Thyroid gland (tissue), 4 donors: ENCODE results near the gene VAMP2.

Experiments used
- POLR2A ChIP-seq, 2 donors: fragments of 450-650 bp; IDR thresholded peaks; one replicate each; pipeline ENCODE4 v1.6.1; 2017; ENCODE audit warnings: antibody characterized with exemption in 2 of 2, mild to moderate bottlenecking in 2 of 2, moderate library complexity in 1 of 2
- TF ChIP-seq, protein P1 (sequence below), 6 experiments: fragments of 200-600 bp in 3 of 6; fragments of 450-650 bp in 3 of 6; sonication (generic) in 3 of 6; IDR thresholded peaks; one replicate each; pipeline ENCODE4 v1.5.1; 2016 to 2019; ENCODE audit warnings: antibody characterized with exemption in 6 of 6, mild to moderate bottlenecking in 2 of 6, inconsistent platforms in 1 of 6, moderate library complexity in 1 of 6

DNA sequence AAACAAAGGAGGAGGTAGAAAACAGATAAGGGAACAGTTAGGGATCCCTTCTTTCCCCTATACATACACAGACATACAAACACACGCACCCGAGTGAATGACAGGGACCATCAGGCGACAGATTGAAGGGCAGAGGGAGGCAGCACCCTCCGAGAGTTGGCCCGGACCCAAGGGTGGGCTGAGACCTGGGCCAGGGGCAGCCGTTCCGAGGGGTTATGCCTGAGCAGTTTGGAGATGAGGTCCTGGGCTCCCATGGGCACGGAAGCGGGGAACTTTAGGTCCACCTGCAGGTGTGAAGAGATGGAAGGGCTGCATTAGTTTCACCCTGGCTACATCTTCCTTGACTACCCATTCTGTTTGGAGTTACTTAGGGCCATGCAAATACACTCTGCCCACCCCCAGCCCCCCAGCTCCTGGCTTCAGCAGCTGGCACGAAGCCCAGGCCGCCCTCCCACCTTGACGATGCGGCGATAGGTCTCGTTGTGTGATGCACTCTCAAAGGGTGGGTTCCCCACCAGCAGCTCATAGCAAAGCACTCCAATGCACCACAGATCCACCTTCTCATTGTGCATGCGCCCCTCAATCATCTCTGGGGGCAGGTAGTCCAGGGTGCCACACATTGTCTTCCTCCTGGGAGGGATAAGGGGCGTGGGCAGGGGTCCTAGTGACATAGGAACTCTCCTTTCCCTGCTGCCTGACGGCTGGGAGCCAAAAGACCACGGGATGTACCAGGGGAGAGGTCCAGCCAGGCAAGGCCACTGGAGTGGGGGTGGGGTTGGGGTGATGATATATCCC, 42.2 kb upstream of the VAMP2 start:
- TF ChIP-seq, protein P1, sequence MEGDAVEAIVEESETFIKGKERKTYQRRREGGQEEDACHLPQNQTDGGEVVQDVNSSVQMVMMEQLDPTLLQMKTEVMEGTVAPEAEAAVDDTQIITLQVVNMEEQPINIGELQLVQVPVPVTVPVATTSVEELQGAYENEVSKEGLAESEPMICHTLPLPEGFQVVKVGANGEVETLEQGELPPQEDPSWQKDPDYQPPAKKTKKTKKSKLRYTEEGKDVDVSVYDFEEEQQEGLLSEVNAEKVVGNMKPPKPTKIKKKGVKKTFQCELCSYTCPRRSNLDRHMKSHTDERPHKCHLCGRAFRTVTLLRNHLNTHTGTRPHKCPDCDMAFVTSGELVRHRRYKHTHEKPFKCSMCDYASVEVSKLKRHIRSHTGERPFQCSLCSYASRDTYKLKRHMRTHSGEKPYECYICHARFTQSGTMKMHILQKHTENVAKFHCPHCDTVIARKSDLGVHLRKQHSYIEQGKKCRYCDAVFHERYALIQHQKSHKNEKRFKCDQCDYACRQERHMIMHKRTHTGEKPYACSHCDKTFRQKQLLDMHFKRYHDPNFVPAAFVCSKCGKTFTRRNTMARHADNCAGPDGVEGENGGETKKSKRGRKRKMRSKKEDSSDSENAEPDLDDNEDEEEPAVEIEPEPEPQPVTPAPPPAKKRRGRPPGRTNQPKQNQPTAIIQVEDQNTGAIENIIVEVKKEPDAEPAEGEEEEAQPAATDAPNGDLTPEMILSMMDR (IDR thresholded peaks at IDR 0.05) = no peak
- TF ChIP-seq POLR2A (IDR thresholded peaks at IDR 0.05) = no peak
